ENCODE results near the gene TEP1. TPM values are rescaled to one million over a fixed set of nuclear protein-coding genes. Genes with fewer than 3 reads are reported as not detected.

TEP1 gene
- total RNA-seq, 1 experiment from 2014 or later: 15.8 TPM

DNA sequence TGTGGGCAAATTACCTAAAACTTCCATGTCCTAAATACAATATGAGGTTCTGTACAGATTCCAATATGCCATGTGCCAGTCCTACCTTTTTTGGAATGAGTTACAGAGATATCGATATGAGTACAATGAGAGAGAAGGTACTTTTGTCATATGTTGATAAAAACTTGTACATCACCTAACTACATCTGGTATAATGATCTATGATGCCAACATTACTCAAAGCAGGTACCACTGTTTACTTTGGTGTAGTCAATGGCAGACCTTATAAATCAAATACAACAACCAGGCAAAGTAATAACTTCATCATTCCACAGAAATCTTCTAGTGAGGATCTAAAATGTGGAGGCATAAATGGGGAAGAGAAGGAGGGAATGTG, 12.7 kb downstream of the TEP1 start:
- Histone ChIP-seq H3K23me2 (ENCODE audit: insufficient read length, low read depth, low read length, poor library complexity, severe bottlenecking) (no peaks in the 10 kb centered on the region), H3K18ac (ENCODE audit: insufficient read length, low read depth, low read length) (no peak overlapping the region), H3K23ac (ENCODE audit: insufficient read length, low read depth, low read length) (no peak overlapping the region), H3K27ac (ENCODE audit: insufficient read length, low read depth, low read length) (no peak overlapping the region), H3T11ph (ENCODE audit: low read length) (no peak overlapping the region), H4K5ac (ENCODE audit: insufficient read length, low read depth, low read length) (no peak overlapping the region), H2BK20ac (ENCODE audit: low read depth, low read length, poor library complexity, severe bottlenecking) (no peak overlapping the region), H3K4me2 (ENCODE audit: insufficient read depth, insufficient read length, low read length) (no peak overlapping the region), H3K4ac (ENCODE audit: low read depth, low read length) (no peak overlapping the region), H2AK5ac (ENCODE audit: insufficient read length, low read length) (no peak overlapping the region), H2BK120ac (ENCODE audit: low read depth, low read length, poor library complexity, severe bottlenecking) (no peak overlapping the region), H3K4me1 (ENCODE audit: insufficient read depth, low read length) (no peaks in the 10 kb centered on the region), H2AFZ (ENCODE audit: low read length) (no peak overlapping the region), H2BK15ac (ENCODE audit: low read depth, low read length) (no peak overlapping the region), H3K79me1 (ENCODE audit: insufficient read depth, low read depth, low read length, poor library complexity, severe bottlenecking) (no peaks in the 10 kb centered on the region), H3K56ac (ENCODE audit: insufficient read length, low read depth, low read length) (no peak overlapping the region), H3K14ac (ENCODE audit: insufficient read depth, low read length) (no peak overlapping the region), H3K9ac (ENCODE audit: extremely low read depth, insufficient read length, low read length) (no peak overlapping the region), H4K91ac (ENCODE audit: insufficient read length, low read depth, low read length) (no peak overlapping the region), H2BK5ac (ENCODE audit: insufficient read length, low read length) (no peak overlapping the region), H2BK12ac (ENCODE audit: insufficient read length, low read depth, low read length) (no peak overlapping the region), H3K9me3 (ENCODE audit: control insufficient read depth, low read depth, low read length) (no peaks in the 10 kb centered on the region), H3K79me2 (ENCODE audit: insufficient read depth, low read length) (no peaks in the 10 kb centered on the region), H3K27me3 (ENCODE audit: insufficient read depth, low read length) (no peaks in the 10 kb centered on the region), H4K20me1 (ENCODE audit: control insufficient read depth, insufficient read depth, insufficient read length) (no peaks in the 10 kb centered on the region), H4K8ac (replicated peaks; ENCODE audit: insufficient read length, low read depth, low read length) (no peak overlapping the region)
- WGBS (ENCODE audit: extremely low coverage, insufficient read length, low lambda C conversion rate): no CpG with 5 or more reads among the region's 1 CpG
- H3K4me3 Mint-ChIP-seq: no peak overlapping the region
- H3K36me3 Mint-ChIP-seq (ENCODE audit: insufficient read depth in 1 of 3, low read depth in 3 of 3): peaks cover 8 to 60% (median 28%) of the 10 kb centered on the region in 3 experiments; a peak in 6 of 7 replicates
- no peaks in the 10 kb centered on the region for H3K9me3 Mint-ChIP-seq
- DNase-seq: no peak
- H3K27me3 Mint-ChIP-seq (ENCODE audit: low read depth): no peaks in the 10 kb centered on the region
- H3K4me1 Mint-ChIP-seq: no peaks in the 10 kb centered on the region
- TF ChIP-seq, protein P1, sequence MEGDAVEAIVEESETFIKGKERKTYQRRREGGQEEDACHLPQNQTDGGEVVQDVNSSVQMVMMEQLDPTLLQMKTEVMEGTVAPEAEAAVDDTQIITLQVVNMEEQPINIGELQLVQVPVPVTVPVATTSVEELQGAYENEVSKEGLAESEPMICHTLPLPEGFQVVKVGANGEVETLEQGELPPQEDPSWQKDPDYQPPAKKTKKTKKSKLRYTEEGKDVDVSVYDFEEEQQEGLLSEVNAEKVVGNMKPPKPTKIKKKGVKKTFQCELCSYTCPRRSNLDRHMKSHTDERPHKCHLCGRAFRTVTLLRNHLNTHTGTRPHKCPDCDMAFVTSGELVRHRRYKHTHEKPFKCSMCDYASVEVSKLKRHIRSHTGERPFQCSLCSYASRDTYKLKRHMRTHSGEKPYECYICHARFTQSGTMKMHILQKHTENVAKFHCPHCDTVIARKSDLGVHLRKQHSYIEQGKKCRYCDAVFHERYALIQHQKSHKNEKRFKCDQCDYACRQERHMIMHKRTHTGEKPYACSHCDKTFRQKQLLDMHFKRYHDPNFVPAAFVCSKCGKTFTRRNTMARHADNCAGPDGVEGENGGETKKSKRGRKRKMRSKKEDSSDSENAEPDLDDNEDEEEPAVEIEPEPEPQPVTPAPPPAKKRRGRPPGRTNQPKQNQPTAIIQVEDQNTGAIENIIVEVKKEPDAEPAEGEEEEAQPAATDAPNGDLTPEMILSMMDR (conservative IDR thresholded peaks at IDR 0.05): no peak
- H3K27ac Mint-ChIP-seq: no peak overlapping the region
